Measurements from ENCODE around the gene UBALD1.

DNA sequence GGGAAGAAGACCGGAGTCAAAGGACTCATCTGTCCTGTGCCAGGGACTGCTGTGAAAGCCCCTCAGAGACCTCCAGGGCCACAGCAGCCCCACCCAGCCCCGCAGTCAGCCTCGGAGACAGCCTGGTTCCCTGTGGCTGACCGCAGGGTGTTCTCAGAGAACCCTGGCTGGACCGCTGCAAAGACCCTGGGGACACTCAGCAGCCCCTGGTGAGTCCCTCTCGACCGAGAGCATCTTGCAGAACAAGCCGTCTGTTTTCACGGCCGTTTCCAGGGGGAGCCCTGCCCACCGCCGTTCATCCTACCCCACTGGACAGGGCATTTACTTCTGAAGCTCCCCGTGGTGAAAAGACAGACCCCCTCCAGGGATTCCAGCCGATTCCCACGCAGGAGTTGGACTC is 10.3 kb downstream of the UBALD1 start:
- TF ChIP-seq, protein P1, sequence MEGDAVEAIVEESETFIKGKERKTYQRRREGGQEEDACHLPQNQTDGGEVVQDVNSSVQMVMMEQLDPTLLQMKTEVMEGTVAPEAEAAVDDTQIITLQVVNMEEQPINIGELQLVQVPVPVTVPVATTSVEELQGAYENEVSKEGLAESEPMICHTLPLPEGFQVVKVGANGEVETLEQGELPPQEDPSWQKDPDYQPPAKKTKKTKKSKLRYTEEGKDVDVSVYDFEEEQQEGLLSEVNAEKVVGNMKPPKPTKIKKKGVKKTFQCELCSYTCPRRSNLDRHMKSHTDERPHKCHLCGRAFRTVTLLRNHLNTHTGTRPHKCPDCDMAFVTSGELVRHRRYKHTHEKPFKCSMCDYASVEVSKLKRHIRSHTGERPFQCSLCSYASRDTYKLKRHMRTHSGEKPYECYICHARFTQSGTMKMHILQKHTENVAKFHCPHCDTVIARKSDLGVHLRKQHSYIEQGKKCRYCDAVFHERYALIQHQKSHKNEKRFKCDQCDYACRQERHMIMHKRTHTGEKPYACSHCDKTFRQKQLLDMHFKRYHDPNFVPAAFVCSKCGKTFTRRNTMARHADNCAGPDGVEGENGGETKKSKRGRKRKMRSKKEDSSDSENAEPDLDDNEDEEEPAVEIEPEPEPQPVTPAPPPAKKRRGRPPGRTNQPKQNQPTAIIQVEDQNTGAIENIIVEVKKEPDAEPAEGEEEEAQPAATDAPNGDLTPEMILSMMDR (IDR thresholded peaks at IDR 0.05) = no peak
- TF ChIP-seq POLR2A (IDR thresholded peaks at IDR 0.05) = no peak
